IPS-15b (cell line): Measurements from ENCODE around the gene TM6SF1.

ENCODE experiments used
- H3K27me3 ChIP-seq: one replicate; pipeline ENCODE4 v1.6.1; 2013; ENCODE audit warnings: low read length; ENCODE audit not compliant: control insufficient read depth, insufficient read depth
- H3K36me3 ChIP-seq: one replicate; pipeline ENCODE4 v1.6.1; 2013; ENCODE audit warnings: low read length; ENCODE audit not compliant: control insufficient read depth, insufficient read depth
- H3K4me1 ChIP-seq: one replicate; pipeline ENCODE4 v1.6.1; 2013; ENCODE audit warnings: mild to moderate bottlenecking, low read length; ENCODE audit not compliant: control insufficient read depth, insufficient read depth
- H3K4me3 ChIP-seq: one replicate; pipeline ENCODE4 v1.5.1; 2013; ENCODE audit warnings: low read depth, low read length
- H3K9ac ChIP-seq: one replicate; pipeline ENCODE4 v1.6.1; 2013; ENCODE audit warnings: low read depth, mild to moderate bottlenecking, low read length
- H3K9me3 ChIP-seq: one replicate; pipeline ENCODE4 v1.6.1; 2013; ENCODE audit warnings: mild to moderate bottlenecking, low read length; ENCODE audit not compliant: control insufficient read depth, insufficient read depth

TM6SF1 gene

DNA sequence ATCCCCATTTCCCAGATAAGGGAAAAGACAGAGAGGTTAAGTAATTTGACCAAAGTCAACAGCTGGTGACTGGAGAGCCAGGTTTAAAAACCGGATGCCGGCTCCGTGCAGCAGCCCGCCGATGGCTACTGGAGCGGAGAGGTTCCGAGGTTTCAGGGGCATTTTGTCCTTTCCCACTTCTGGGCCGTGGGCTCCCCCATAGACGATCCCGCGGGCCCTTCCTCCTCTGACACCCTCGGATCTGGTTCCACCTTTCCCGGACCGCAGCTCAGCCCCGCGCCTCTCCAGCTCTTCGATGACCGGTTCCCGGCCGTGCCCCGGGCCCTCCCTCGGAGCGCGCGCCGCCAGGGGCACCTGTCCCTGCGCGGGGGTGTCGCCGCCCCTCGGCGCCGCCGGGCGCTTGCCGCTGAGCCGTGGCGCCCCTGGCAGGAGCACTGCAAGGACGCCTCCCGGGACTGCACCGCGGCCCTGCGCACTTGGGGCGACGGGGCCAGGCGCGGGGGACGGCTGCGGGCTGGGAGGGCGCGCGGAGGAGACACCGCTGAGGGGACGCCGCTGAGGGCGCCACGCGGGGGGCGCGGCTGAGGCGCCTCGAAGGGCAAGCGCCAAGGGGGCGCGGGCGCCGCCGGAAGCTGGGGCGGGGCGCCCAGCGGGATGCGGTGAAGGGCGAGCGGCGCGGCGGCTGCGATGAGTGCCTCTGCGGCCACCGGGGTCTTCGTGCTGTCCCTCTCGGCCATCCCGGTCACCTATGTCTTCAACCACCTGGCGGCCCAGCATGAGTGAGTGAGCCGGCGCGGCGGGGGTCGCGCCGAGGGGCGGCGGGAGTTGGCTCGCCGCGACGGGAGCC lies at the start of gene TM6SF1:
Gene TM6SF1, plus strand, starts transcription at position 652 of the 847 bp plus-strand sequence. Its CDS starts 36 bp downstream, at position 688.
- no peaks in the 10 kb centered on the region for H3K4me1 ChIP-seq
- no peaks in the 10 kb centered on the region for H3K9me3 ChIP-seq
- H3K9ac ChIP-seq: no peak within 1 kb of the TSS
- peak within 1 kb of the TSS; percentile 36 for H3K4me3 ChIP-seq
- peaks cover 2% of the 10 kb centered on the region for H3K36me3 ChIP-seq
- H3K27me3 ChIP-seq: peaks cover 31% of the 10 kb centered on the region

DNA sequence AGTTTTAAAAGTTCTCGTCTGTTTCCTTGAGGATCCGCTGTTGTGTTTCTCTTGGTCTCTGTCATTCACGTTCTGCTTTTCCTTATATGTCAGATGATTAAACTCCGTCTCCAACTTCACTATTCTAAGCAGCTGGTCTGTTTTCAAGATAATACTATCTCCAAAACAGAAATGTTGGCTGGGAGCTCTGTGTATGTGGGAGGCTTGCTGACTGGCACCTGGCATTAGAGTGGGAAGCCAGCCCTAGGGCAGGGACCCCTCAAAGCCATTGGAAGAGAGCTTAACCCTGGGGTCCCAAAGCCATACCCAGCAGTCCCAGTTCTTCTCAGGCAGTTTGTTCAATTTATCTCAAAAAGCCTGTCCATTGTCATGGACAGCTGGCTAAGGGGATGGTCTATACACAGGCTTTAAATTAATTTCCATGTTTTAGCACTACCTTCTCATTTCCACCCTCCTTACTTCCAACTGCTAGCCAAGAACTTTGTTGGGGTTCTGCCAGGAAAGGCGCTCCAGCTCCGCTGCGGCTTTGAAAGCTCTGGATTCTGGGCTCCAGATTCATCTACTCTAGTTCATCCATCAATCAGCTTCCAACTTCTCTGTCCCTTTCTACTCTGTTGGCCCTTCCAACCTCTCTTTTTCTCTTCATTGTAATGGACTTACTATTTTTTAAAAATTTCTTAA lies 49.6 kb upstream of the TM6SF1 start:
- H3K4me1 ChIP-seq: peaks cover 15% of the 10 kb centered on the region
- no peak overlapping the region for H3K9ac ChIP-seq
- H3K4me3 ChIP-seq: no peak overlapping the region
- peaks cover 5% of the 10 kb centered on the region for H3K36me3 ChIP-seq
- no peaks in the 10 kb centered on the region for H3K27me3 ChIP-seq
- H3K9me3 ChIP-seq: no peaks in the 10 kb centered on the region

DNA sequence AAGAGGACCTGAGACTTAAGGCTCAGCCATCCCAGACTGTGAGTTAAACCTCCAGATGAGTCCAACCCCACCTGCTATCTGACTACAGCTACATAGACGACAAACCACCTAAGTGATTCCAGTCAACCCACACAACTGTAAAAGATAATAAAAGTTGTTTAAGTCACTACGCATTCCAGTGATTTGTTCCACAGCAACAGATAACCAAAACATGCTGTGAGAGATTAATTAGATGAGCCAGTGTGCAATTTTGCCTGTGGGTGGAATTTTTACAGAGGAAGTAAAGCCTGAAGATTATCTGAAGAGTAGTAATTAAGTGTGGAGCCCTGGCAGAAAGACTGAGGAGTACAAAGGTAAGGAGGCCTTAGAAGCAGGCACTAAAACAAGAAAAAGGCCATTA lies 45.8 kb upstream of the TM6SF1 start:
- Histone ChIP-seq H3K9me3 (no peaks in the 10 kb centered on the region), H3K36me3 (peaks cover 2% of the 10 kb centered on the region), H3K27me3 (no peaks in the 10 kb centered on the region), H3K4me1 (peaks cover 32% of the 10 kb centered on the region), H3K4me3 (no peak overlapping the region), H3K9ac (no peak overlapping the region)

DNA sequence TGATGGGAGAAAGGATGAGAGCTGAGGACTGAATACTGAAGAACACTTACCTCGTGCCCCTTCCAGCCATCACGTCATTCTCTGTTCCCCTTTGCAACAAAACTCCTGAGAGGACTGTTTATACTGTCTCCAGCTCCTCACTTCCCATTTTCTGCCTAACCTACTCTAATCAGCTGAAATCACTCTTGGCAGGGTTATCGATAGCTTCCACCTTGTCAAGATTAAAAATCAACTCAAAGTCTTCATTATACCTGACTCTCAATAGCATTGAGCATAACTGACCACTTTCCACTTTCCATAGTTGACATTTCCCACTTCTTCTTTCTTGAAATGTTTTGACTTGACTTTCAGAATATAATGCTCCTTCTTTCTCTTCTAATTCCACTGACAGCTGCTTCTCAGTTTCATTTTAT lies 44.7 kb upstream of the TM6SF1 start:
- Histone ChIP-seq H3K36me3 (peaks cover 2% of the 10 kb centered on the region), H3K9me3 (no peaks in the 10 kb centered on the region), H3K4me3 (no peak overlapping the region), H3K4me1 (peaks cover 21% of the 10 kb centered on the region), H3K9ac (no peak overlapping the region), H3K27me3 (no peaks in the 10 kb centered on the region)

DNA sequence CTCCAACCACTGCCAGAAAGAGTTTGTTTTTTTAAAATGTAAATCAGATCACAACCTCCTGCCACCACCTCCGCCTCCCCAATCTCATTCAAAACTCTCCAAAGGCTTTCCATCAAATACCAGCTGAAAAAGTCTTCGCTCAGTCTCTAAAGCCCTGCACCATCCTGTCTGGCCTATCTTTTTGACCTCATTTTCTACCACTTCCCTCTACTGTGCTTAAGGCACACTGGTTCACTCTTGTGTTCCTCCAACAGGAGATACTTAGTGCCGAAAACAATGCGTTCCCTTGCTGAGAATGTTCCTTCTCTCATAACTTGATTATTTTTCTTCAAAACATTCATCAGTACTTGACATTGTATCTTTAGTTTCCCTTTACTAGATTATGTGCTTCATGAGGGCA lies 43.9 kb upstream of the TM6SF1 start:
- H3K9me3 ChIP-seq: no peaks in the 10 kb centered on the region
- H3K4me3 ChIP-seq: peak overlapping the region; percentile 33
- no peak overlapping the region for H3K9ac ChIP-seq
- H3K4me1 ChIP-seq: peaks cover 18% of the 10 kb centered on the region
- peaks cover 2% of the 10 kb centered on the region for H3K36me3 ChIP-seq
- no peaks in the 10 kb centered on the region for H3K27me3 ChIP-seq

DNA sequence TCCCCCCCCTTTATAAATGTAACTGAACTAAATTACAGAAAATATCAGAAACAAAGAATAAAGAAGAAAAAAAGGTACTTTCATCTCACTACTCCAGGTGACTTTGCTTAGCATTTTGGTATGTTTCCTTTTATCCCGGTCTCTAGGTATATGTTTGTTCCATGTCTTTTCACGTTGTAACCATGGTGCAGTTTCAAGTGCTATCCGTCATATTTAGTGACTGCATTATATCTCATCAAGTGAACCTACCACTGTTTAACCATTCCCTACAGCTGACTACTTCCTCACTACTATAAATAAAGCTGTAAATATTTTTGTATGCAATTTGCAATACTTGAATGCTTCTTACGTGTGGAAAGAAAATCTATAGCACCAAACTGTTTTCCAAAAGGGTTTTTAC lies 42.6 kb upstream of the TM6SF1 start:
- H3K9me3 ChIP-seq: peaks cover 3% of the 10 kb centered on the region
- H3K4me1 ChIP-seq: peaks cover 18% of the 10 kb centered on the region
- peak overlapping the region; percentile 92 for H3K4me3 ChIP-seq
- peaks cover 2% of the 10 kb centered on the region for H3K36me3 ChIP-seq
- H3K27me3 ChIP-seq: no peaks in the 10 kb centered on the region
- H3K9ac ChIP-seq: no peak overlapping the region

DNA sequence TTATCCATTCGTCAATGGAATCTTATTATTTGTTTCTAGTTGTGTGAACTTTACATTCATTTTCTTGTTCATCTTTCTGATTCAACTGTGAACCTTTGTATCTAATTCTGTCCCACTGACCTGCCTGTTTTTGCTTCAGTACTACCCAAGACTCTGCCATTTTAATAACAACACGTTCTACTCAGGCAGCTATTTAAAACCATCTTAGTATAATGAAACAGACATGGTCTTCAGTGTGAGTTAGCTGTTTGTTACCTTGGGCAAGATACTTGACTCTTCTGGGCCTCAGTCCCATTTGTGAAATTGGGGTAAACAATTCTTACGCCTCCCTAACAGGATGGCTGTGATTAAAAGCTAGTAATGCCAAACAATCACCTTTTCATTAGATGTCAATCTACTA lies 42.0 kb upstream of the TM6SF1 start:
- peak overlapping the region; percentile 92 for H3K4me3 ChIP-seq
- H3K27me3 ChIP-seq: no peaks in the 10 kb centered on the region
- H3K9me3 ChIP-seq: peaks cover 5% of the 10 kb centered on the region
- H3K4me1 ChIP-seq: peaks cover 18% of the 10 kb centered on the region
- peaks cover 2% of the 10 kb centered on the region for H3K36me3 ChIP-seq
- peak overlapping the region; percentile 97 for H3K9ac ChIP-seq

DNA sequence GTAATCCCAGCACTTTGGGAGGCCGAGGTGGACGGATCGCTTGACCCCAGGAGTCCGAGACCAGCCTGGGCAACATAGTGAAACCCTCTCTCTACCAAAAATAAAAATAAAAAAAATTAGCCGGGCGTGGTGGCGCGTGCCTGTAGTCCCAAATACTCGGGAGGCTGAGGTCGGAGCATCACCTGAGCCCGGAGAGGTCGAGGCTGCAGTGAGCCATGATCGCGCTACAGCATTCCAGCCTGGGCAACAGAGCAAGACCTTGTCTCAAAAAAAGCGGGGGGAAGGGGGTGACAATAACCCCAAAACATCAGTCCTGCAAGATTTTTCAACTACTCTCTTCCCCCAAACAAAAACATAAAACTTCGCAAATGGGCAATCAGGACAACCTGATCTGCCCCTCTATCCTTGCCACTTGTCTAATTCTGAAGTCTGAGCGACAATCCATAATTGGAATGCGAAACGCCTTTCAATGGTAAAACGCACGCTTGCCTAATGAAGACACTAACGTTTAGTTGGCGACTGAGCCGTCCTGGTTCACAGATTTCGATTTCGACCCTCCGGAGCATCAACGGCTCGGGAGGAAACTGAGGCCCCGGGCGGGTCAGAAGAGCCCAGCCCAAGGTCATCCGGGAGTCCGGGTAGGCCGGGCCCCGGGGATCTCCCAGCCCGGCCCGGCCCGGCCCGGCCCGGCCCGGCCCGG lies 41.3 kb upstream of the TM6SF1 start:
- Histone ChIP-seq H3K36me3 (peaks cover 2% of the 10 kb centered on the region), H3K4me1 (peaks cover 18% of the 10 kb centered on the region), H3K27me3 (no peaks in the 10 kb centered on the region), H3K9me3 (peaks cover 5% of the 10 kb centered on the region), H3K4me3 (peak overlapping the region; percentile 92), H3K9ac (peak overlapping the region; percentile 97)

DNA sequence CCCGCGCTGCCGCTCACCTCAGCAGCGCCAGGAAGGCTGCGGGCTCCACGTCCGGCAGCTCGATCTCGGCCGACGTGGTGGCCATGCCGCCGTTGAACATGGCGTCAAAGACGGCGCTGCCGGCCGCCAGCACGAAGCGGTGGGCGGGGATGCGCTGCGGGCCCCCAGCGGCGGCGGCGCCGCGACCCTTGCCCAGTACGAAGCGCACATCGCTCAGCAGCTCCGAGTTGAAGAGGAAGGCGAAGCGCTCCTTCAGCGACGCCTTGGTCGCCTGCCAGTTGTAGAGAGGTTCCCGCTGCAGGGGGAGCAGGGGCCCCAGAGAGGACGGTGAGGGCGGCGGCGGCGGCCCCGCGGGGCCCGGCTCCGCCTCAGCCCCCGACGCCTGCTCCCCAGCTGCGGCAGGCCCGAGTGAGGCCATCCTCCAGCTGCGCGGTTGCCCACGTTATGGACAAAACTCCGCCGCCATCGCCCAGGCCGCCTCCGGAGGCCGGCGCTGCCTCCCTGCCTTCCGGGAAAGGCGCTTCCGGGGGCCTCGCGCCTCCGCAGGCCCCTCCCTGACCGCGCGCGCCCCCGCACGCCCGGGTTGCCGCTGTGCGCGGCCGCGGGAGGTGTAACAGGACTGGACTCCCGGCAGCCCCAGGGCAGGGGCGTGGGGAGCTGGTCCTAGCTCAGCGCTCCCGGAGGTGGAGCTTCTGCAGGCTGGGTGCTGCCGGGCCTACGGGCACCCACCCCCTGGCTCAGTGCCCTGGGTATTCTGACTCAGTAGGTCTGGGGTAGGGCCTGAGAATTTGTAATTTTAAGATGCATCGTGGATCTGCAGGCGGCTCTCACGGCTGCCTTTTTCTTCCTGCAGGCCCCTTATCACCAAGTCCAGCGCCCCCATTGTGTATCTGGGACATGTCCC lies 40.5 kb upstream of the TM6SF1 start, which contains the start of gene BTBD1:
Gene BTBD1, minus strand, starts transcription at position 519 of the 904 bp plus-strand sequence. Its CDS starts 101 bp downstream, at position 418.
- H3K27me3 ChIP-seq: no peaks in the 10 kb centered on the region
- H3K4me1 ChIP-seq: peaks cover 18% of the 10 kb centered on the region
- H3K9ac ChIP-seq: peak within 1 kb of the TSS; percentile 97
- peak within 1 kb of the TSS; percentile 92 for H3K4me3 ChIP-seq
- peaks cover 5% of the 10 kb centered on the region for H3K9me3 ChIP-seq
- H3K36me3 ChIP-seq: peaks cover 2% of the 10 kb centered on the region

DNA sequence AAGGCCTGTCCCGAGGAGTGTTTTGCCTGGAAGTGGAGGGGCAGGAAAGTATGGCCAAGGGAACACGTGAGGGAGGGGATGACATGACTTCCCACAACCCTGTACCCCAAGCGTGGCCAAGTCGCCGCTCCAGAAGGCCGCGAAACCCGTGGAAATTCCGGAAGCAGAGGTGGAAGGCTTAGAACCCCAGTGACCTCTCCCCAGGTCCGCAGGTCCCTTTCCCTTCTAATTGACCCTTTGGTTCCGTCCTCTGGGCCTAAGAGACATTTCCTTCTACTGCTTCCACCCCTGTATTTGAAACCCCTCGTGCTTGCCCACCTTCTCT lies 39.8 kb upstream of the TM6SF1 start:
- H3K9ac ChIP-seq: no peak overlapping the region
- H3K27me3 ChIP-seq: no peaks in the 10 kb centered on the region
- peaks cover 5% of the 10 kb centered on the region for H3K9me3 ChIP-seq
- peaks cover 18% of the 10 kb centered on the region for H3K4me1 ChIP-seq
- peaks cover 2% of the 10 kb centered on the region for H3K36me3 ChIP-seq
- H3K4me3 ChIP-seq: peak overlapping the region; percentile 92

DNA sequence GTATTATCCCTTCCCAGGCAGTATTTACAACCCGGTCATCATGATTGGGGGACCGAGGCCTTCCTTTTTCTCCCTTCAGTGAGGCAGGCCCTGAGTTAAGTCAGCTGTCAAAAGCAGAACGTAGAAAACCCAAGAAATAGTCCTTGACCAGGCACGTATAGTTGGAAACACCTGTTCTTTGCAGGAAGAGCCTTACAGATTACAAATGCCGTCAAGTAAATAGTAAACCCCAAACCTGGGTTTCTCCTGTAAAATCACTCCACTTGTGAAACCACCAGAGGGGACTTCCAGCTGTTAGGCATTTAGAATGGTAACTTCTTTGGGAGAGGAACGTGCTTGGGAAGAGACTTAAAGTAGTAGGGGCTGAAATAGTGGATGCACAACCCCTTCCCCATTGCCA lies 39.4 kb upstream of the TM6SF1 start:
- H3K4me3 ChIP-seq: no peak overlapping the region

More for the DNA sequence above, 39.4 kb upstream of the TM6SF1 start:
- Histone ChIP-seq H3K9me3 (peaks cover 5% of the 10 kb centered on the region), H3K9ac (no peak overlapping the region), H3K4me1 (peaks cover 17% of the 10 kb centered on the region), H3K27me3 (no peaks in the 10 kb centered on the region), H3K36me3 (peaks cover 2% of the 10 kb centered on the region)
